ENCODE data around the gene ADPRHL1.
"Not testable (repeated sequence)": the region's sequence is repeated elsewhere in the genome, so short reads cannot be mapped to it uniquely, and the experiment has no call there.

The ADPRHL1 gene

DNA sequence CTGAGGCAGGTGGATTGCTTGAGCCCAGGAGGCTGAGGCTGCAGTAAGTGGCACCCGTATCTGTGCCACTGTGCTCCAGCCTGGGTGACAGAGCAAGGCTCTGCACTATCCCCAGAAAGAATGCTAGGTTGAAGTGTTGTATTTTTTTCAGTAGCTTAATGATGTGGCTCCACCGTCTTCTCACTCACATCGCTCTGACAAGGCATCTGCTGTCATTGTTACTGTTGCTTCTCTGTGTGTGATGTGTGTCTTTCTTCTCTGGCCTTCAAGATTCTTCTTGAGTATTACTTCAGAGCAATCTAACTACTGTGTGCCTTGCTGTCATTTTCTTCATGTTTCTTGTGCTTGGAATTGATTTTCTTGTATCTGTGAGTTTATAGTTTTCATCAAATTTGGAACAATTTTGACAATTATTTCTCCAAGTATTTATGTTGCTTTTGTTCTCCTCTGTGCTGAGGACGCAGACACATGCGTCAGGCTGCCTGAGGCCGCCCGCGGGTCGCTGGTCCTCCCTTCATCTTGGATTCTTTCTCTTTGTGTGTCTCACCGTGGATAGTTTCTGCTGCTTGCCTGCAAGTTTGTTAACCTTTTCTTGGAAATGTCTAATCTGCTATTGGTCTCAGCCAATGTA, 10.8 kb downstream of the ADPRHL1 start:
- no peak for FAIRE-seq
- TF ChIP-seq, protein P1, sequence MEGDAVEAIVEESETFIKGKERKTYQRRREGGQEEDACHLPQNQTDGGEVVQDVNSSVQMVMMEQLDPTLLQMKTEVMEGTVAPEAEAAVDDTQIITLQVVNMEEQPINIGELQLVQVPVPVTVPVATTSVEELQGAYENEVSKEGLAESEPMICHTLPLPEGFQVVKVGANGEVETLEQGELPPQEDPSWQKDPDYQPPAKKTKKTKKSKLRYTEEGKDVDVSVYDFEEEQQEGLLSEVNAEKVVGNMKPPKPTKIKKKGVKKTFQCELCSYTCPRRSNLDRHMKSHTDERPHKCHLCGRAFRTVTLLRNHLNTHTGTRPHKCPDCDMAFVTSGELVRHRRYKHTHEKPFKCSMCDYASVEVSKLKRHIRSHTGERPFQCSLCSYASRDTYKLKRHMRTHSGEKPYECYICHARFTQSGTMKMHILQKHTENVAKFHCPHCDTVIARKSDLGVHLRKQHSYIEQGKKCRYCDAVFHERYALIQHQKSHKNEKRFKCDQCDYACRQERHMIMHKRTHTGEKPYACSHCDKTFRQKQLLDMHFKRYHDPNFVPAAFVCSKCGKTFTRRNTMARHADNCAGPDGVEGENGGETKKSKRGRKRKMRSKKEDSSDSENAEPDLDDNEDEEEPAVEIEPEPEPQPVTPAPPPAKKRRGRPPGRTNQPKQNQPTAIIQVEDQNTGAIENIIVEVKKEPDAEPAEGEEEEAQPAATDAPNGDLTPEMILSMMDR (IDR thresholded peaks at IDR 0.05; ENCODE audit: insufficient read depth, missing control alignments) = no peak

DNA sequence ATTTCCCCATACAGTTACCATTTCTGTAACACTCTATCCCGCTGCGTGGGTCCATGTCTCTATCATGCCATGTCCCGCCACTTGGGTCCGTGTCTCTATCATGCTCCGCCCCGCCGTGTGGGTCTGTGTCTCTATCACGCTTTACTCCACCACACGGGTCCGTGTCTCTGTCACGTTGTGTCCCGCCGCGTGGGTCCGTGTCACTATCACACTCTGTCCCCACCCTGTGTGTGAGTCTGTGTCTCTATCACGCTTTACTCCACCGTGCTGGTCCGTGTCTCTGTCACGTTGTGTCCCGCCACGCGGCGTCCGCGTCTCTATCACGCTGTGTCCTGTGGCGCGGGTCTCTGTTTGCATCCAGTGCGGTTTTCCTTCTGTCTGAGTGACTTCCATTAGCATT, 11.6 kb downstream of the ADPRHL1 start:
- FAIRE-seq (no peak), DNase-seq (ENCODE audit: insufficient read length, low spot score) (no peak)
- TF ChIP-seq, protein P1 (IDR thresholded peaks at IDR 0.05; ENCODE audit: insufficient read depth, missing control alignments) = no peak

More for the DNA sequence above, 10.8 kb downstream of the ADPRHL1 start:
- DNase-seq (ENCODE audit: insufficient read length, low spot score) = no peak

DNA sequence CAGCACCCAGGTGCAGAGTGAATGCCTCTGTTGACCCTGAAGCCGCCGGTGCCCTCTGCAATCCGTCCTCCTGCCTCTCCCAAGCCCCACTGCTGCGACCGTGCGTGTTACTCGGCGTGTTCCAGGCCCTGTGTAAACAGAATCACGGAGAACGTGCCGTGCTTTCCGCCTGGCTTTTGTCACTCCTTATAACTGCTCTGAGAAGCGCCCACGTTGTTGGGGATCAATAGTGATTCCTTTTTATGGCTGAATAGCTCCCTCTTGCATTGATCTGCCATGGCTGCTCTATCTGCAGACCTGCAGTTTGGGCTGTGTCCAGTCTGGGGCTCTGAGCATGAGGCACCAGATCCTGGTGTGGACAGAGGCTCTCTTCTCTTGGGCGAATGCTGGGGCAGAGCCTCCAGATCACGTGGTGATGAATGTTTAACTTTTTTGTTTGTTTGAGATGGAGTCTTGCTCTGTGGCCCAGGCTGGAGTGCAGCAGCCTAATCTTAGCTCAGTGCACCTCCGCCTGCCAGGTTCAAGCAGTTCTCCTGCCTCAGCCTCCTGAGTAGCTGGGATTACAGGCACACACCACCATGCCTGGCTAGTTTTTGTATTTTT, 15.8 kb downstream of the ADPRHL1 start:
- DNase-seq (ENCODE audit: insufficient read length, low spot score) (no peak), FAIRE-seq (no peak)
- TF ChIP-seq, protein P1 (IDR thresholded peaks at IDR 0.05; ENCODE audit: insufficient read depth, missing control alignments) = no peak

DNA sequence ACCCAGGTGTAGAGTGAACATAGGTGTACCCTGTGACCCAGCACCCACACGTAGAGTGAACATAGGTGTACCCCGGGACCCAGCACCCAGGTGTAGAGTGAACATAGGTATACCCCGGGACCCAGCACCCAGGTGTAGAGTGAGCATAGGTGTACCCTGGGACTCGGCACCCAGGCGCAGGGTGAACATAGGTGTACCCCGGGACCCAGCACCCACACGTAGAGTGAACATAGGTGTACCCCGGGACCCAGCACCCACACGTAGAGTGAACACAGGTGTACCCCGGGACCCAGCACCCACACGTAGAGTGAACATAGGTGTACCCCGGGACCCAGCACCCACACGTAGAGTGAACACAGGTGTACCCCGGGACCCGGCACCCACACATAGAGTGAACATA, 16.4 kb downstream of the ADPRHL1 start:
- DNase-seq (ENCODE audit: insufficient read length, low spot score); FAIRE-seq: not testable (repeated sequence)

DNA sequence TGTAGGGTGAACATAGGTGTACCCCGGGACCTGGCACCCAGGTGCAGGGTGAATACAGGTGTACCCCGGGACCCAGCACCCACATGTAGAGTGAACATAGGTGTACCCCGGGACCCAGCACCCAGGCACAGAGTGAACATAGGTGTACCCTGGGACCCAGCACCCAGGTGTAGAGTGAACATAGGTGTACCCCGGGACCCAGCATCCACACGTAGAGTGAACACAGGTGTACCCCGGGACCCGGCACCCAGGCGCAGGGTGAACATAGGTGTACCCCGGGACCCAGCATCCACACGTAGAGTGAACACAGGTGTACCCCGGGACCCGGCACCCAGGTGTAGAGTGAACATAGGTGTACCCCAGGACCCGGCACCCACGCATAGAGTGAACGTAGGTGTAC, 17.4 kb downstream of the ADPRHL1 start:
- DNase-seq (ENCODE audit: insufficient read length, low spot score); FAIRE-seq: not testable (repeated sequence)

DNA sequence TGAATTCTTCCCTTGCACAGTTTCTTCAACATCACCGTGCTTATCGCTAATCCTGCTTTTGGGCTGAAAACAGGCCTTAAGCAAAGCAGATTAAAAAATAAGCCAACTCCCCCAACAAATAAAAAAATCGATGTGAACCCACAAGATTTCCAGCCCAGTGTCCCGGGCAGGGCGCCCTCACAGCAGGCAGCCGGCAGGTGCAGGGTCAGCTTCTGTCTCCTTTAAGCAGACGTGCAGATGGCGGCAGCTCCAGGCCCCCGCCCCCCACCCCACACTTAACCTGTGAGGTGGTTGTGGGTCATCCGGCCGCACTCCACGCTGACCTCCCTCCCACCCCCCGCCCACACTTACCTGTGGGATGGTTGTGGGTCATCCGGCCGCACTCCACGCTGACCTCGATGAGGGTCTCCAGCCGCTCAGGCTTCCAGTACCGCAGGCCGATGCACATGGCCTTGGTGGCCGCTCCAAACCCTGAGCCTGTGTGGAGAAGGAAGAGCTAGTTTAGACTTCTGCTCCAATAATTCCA, 19.8 kb downstream of the ADPRHL1 start:
- FAIRE-seq (no peak), DNase-seq (ENCODE audit: insufficient read length, low spot score) (no peak)
- TF ChIP-seq, protein P1 (IDR thresholded peaks at IDR 0.05; ENCODE audit: insufficient read depth, missing control alignments) = no peak

DNA sequence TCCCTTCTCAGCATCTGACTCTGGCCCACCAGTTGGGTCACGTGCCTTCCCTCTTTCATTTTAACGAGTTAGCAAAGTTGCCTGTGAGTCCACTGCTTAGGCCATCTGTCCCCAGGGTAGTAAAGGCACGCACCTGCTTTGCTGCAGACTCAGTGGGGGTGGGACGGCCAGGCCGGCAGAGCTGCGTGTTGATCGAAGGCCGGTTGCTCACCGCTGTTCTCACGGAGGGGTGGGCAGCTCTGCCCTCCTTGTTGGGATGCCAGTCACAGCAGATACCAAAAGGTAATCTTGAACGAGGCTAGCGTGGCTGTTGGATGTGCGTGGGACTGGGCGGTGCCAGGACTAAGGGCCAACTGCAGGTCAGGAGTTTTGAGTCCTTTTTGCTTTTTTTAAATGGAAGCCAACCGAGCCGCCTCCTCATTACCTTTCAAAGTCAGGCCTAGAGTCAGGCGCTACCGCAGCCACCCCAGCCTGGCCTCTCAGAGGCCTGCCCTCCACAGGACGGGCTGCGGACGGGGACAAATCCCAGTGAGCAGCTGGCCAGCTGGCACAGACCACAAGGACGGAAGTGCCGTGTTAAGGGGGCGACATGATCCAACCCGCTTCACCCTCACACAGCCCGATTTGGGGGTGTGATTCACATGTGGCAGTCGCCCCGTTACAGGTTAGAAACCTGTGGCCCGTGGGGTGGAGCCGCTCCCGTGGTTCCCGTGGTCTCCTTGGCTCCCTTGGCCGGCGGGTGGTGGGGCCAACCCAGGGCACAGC, 20.6 kb downstream of the ADPRHL1 start:
- FAIRE-seq (no peak), DNase-seq (ENCODE audit: insufficient read length, low spot score) (no peak)
- TF ChIP-seq, protein P1 (IDR thresholded peaks at IDR 0.05; ENCODE audit: insufficient read depth, missing control alignments) = no peak

DNA sequence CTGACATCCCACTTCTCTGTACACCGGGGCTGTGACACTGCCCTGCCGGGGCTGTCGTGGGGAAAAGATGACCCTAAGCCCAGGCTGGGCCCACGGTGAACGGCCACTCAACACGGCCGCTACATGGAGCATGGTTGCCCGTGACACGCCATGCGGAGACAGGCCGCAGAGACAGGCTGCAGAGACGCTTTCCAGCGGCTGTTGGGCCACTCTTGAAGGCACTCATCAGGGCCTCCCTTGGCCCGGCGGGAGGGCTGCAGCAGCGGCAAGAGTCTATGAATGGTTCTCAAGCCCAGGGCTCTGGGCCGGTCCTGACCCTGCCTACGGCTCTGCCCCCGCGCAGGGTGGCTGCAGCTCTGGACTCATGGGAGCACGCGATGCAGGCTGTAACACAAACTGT, 22.1 kb downstream of the ADPRHL1 start:
- TF ChIP-seq, protein P1 (IDR thresholded peaks at IDR 0.05; ENCODE audit: insufficient read depth, missing control alignments) = no peak
- FAIRE-seq = no peak
- no peak for DNase-seq (ENCODE audit: insufficient read length, low spot score)
